GM19324 (cell line): ENCODE data around the gene RPL35.

Experiments
- ATAC-seq: cut with Tn5 transposase; IDR thresholded peaks from one replicate; pipeline ENCODE4 v1.9.1; 2021; ENCODE audit warnings: mild to moderate bottlenecking, moderate library complexity; ENCODE audit not compliant: unreplicated experiment, low FRiP score

Gene RPL35

DNA sequence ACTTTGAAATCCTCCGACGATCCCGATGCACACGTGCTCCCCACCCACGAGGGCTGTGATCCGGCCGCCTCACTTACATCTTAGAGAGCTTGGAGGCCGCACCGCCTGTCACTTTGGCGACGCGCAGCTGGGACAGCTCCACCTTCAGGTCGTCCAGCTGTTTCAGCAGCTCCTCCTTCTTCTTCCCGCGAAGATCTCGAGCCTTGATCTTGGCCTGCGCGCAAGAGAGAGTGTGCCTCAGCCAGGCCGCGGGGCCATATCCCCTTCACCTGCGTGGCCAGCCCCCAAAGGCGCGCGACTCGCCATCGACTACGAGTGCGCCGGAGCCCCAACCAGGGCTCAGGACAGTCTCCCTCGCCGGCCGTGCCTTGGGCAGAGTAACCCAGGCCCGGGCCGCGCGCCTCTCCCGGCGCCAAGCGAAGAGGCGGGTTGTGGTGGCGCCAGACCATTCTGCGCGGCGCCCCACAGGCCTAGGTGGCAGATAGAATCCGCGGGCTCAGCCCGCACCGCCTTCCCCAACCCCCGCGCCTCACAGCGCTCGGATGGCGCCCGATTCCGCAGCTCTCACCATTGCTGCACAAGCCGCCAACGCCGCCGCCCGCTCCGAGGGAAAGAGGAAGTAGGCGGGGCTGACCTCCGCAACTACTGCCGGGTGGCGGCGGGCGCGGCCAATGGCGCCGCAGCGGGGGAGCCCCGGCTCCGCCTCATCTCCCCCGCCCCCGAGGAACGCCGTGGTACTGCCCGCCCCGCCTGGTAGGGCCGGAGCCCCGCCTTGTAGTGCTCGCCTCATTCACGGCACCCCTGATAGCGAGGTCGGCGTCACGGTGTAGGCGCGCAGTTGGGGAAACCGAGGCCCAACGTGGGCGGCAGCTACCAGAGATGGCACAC, at the start of gene RPL35, which contains the start of gene ARPC5L:
Gene RPL35, minus strand, starts transcription at position 616 of the 888 bp plus-strand sequence. Its CDS starts 45 bp downstream, at position 571.
Gene ARPC5L, plus strand, starts transcription at position 789 of the 888 bp plus-strand sequence. CDS start 7,161 bp downstream, outside the sequence.
- peak; percentile 89 for ATAC-seq

DNA sequence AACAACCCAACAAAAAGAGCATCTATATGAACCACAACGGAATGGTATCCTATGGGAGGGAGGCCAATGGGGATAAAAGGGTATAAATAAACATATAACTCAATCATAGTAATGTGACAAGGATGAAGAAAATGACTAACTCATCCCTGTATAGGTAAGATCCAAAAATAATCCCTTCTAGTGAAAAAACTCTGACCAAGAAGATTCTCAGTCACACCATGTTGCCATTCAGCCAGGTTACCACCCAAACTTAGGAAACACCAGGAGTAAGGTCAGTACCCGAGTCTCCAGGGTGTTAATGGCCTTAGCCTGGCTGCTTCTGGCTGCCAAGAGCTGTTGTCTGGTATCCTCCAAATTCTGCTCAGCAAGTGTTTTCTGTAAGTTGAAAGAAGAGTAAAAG, 46.3 kb upstream of the RPL35 start:
- no peak for ATAC-seq

DNA sequence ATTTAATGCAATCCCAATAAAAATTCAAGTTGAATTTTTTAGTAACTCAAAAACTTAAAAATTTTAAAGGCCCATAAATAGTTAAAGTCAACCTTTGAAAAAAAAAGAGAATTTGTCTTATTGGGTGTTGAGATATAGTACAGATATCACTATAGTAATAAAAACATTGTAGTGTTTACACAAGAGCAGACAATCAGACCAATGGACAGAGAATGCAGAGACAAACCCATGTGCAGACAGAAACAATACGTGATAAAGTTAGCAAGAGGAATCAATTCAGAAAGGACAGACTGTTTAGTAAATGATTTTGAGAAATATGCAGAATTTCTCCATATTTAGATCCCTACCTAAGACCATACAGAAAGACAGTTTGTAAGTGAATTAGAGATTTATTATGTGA, 45.2 kb upstream of the RPL35 start:
- ATAC-seq = no peak

DNA sequence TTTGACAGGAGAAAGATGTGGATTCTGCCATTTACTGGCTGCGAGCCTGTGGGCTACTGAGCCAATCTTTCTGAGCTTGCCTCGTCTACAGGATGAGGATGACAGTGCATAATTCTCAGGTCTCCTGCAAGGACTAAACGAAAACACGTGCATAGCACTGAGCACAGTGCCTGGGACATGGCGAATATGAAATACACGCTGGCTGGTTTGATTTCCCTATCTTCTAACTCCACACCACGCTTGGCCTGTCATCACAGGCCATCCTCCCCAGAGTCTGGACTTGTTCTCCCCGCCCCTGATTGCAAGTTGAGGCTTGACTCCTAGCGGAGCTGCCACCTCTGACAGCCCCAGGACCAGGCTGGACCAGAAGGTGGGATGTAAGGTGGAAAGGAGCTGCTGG, 38.1 kb upstream of the RPL35 start:
- ATAC-seq = no peak

DNA sequence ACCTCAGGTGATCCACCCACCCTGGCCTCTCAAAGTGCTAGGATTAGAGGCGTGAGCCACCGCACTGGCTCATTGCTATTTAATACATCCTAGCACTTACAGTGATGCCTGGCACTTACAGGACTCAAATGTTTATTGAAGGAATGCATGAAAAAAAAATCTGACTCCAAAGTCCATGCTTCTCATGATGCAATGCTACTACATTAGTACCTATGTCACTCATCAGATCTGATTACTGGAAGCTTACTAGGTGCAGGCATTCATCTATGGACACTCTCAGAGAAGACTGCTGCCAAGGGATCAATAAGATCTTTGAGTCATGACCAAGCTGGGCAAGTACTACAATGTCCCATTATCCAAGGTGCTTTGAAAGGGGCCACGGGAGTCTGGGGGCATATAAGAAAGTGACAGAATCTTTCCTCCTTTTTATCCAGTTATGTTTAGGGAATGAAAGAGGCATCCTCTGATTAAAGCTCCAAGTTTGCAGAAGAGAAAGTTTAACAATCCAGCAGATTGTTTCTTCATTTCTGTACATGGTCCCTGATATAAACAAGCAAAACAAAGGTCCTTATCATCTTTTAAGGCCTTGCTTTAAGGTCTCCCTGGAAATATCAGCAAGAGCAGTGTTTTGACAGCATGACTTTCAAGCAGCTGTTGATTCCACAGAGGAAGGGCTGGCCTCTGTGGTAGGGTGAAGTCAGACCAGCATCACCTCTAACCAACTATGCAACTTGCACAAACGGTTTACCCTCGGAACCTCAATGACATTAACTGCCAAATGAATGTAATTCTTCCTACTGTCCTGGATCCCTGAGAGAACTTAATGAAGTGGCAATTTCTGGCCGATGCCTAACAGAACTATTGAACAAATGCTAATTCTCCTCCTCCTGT, 36.1 kb upstream of the RPL35 start:
- ATAC-seq = no peak

DNA sequence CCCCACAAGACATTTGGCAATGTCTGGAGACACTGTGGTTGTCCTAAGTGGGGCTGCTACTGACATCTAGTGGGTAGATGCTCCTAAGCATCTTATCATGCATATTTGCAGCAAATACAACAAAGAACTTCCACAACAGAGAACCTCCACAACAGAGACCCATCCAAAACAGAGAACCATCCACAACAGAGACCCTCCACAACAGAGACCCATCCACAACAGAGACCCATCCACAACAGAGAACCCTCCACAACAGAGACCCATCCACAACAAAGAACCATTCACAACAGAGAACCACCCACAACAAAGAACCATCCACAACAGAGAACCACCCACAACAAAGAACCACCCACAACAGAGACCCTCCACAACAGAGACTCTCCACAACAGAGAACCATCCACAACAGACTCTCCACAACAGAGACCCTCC, 33.0 kb upstream of the RPL35 start:
- ATAC-seq = no peak

DNA sequence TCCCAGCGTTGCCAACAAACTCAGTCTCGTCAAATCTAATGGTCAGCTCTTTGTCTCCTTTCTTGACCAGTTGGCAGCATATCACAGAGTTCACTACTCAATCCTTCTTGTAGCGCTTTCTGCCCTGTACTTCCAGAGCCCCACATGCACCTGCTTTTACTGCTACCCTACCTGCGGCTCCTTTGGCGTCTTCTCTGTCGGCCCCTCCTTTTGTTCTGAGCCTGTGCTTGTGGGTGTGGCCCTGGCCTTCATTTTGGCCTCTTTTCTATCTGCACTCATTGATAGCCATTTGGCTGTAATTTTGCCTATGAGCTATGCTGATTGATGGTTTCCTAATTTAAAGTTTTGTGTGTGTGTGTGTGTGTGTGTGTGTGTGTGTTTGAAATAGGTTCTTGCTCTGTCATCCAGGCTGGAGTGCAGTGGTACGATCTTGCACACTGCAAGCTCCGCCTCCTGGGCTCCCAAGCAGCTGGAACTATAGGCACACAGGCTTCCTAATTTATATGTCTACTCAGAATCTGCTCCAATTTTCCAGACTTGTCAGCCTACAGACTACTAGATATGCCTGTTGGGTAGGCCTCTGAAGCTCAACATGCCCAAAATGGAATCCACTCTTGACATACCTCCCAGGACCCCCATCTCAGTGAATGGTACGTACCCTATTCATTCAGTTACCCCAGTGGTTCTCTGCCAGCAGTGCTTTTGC, 32.4 kb upstream of the RPL35 start:
- ATAC-seq = no peak

DNA sequence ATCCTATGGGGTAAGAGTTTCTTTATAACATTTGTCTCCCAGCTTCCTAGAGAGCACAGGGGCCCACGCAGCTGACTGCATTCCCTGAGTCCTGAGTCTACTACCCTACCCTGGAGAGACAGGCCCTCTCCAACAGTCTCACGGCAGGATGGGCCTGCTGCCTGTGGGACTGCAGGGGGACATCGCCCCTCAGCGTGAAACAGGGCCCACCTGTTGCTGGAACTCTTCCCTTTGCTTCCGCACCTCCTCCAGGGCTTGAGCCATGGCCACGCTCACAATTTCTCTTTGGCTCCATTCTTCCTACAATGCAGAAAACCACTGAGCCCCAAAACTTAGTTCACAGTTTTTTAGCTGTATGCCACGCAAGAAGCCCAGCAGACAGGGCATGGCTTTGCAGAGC, 28.4 kb upstream of the RPL35 start:
- no peak for ATAC-seq

DNA sequence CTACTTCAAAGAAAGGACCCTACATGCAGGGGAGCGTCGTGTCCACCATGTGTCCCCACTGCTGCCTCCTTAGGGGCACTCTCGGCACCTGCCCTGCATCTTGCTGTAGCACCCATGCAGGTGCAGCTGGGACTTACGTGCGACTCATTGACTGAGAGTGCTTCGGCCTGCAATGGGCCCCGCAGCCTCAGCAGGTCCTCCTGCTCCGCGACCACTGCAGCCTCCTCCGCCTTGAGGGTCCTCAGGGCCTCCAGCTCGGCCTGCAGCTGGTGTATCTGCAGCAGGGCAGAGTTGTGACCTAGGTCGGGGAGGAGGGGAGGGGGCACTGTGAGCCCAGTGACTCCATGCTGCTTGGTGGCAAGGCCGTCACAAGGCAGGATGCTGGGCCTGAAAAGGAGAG, 27.2 kb upstream of the RPL35 start:
- no peak for ATAC-seq

DNA sequence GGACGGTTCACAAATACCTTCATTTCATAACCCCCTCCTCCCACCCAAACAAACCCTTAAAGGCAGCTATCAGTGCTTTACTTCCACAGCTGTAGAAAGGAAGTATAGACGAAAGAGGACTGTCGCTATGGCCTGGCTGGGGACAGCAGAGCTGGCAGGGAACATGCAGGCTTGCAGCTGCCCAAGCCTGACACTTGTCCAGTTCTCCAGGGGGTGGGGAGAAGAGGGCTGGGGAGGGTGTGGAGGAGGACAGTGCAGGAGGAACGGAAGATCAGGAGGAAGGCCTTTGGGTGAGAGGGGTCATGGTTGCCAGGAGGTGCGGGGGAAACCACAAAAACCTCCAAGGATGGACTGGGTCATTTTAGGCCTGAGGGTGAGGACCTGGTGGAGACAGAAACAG, 26.1 kb upstream of the RPL35 start:
- ATAC-seq = no peak

DNA sequence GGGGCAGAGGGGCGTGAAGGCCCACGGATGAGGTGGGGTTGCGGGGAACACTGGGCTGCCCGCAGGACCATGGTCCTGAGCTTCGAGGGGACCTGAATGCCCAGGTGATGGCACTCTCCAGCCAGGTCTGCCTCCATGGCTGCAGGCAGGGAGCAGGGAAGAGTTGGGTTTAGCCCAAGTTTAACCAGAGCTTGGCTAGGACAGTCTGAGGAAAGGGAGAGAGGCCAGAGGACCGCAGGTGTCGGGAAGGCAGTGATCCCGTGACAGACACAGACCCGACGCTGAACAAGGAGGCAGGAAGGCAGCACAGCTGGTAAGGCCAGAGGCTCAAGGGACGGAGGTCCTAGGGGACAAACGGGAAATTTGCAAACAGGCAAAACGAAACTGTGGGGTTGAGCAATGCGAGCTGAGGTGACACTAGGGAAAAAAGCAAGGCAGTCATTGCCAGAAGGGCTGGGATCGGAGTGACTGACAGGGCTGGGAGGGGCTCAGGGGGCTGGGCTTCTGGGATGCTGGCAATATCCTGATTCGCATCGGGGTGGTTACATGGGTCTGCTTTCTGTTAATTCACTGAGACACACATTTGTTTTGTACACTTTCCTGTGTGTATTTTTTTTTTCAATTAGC, 25.2 kb upstream of the RPL35 start:
- ATAC-seq = no peak

DNA sequence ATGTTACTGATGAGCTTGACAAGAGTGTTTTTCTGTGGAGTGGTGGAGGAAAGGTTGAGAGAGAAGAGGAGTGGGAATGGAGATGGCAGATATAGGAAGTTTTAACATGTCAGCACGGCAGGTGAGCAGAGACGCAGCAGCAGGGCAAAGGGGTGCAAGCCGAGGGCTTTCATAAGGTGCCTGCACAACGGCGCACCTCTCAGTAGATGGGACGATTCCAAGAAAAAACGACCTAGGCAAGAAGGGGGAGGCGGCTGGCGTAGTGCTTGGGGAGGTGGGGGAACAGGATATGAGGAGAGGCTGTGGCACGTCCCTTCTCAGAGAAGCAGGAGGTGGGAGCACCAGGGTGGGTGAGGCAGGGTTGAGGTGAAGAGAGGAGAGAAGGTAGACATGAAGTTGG, 24.7 kb upstream of the RPL35 start:
- ATAC-seq = no peak

DNA sequence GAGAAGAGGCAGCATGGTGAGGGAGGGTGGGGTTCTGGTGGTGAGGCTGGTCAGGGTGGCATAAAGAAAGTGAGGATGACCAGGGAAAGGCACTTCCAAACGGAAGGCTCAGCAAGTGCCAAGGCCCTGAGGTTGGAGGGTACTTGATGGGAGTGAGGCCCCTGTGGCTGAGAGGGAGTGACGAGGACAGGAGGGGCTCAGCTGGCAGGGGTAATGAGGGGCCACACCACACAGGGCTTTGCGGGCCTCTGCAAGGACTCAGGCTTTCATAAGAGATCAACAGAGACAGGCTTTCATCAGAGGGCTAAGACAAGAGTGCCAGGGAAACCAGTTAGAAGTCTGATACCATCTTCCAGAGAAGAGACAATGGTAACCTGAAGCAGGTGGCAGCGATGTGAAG, 23.8 kb upstream of the RPL35 start:
- ATAC-seq = no peak

DNA sequence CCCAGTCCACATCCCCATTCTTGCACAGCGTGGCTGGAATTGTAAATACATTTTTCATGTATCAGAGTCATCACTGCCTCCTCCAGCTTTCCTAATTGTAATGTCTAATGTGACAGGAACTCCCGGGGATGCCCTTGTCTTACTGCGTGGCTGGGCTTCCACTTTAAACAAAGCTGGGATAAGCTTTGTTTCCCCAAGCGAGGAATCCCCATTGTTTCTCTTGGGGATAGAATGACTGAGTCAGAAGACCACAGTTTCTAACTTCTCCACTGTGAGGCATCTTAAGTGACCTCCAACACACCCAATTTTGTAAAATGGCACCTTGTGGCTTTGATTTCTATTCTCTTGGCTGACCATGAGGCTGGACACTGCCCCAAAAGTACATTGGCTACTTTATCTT, 22.6 kb upstream of the RPL35 start:
- ATAC-seq = no peak

DNA sequence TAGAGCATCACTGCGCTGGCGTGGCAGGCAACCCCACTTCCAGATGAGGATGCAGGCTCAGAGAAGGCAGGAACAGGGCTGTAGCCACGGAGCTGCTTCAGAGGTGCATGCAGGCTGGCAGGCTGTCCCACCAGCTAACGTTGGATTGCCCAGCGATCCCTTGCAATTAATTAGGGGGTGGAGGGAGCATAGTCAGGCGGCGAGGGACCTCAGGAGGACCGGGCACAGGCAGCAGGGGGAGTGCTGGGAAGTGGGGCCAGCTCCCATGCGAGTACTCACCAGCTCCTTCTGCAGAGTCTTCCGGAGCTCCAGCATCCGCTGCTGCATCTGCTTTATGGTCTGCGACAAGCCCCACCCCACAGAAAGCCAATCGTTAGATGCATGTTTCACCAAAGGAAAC, 20.5 kb upstream of the RPL35 start:
- ATAC-seq = no peak

DNA sequence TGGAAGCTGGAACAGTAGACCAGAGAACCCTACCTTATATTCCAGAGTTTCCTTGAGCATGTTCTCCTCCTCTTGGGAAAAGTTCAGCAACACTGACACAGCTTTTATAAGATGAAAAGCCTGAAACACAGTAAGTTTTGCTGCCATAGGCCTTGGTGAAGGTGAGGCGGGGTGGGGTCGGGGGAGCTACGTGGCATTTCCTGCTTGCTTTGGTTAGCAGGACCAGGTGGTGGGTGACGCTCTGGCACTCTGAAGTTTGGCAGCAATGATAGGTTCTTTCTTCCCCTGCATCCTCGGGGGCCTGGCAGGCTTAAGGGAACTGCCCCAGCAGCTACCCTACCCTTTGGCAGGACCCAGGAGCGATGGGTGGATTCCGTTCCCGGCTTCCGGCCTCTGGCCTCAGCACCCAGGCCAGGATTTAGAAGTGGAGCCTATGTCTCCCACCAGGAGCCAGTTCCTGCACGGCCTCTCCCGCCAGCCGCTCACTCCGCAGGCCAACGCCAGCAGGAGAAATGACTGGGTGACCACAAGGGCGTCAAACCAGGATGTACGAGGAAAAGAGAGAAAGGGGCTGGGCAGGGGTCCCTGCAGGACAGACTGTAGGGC, 19.5 kb upstream of the RPL35 start:
- ATAC-seq = no peak

DNA sequence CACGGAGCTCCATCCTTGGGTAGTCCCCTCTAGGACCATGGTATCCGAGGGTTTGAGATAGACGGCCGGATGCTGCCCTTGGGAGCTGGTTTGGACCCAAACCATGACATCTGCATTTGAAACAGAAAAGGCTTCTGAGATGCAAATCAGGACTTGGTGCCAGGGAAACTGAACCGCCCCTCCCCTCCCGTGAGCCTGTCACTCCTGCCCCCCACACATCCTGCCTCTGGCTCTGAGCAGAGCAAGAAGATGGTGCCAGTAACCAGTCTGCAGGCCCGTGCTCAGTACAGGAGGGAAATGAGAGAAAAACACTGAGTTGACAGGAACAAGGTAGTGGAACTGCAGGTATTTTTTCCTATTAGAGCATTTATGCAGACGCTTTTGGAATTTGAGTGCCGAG, 18.7 kb upstream of the RPL35 start:
- no peak for ATAC-seq

DNA sequence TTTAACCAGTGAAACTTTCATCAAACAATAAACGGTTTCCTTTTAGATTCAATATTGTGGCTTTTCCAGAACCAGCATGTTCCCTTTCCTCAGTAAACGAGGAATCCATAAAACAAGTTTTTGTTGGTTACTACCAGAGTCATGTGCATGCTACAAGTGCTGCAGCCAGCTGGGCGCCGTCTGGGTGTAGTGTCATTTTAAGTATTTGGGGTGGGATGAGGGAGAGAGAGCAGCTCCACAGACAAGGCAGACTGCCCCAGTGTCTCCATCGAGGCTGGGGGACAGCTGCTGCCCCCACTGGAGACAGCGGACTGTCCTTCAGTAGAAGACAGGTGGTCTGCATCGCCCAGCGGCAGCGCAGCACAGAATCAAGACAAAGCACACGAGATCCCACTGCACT, 17.5 kb upstream of the RPL35 start:
- no peak for ATAC-seq

DNA sequence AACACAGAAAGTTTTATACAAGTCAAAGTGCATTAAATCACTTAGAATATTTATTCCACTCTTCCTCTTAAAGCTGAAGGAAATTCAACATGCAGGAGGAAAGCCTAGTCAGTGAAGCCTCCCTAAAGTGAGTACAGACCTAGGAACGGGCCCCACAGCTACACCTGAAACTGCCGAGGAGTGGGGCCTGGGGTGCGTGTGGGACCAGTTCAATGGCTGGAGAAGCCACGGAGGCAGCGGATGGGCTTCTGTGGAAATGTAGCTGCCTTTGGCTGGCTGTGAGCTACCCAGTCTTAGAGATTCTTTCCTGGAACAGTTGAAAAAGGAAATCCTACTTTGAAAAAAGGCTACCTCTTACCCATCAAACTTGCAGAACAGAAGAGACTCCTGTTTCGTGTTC, 16.8 kb upstream of the RPL35 start:
- ATAC-seq = no peak

DNA sequence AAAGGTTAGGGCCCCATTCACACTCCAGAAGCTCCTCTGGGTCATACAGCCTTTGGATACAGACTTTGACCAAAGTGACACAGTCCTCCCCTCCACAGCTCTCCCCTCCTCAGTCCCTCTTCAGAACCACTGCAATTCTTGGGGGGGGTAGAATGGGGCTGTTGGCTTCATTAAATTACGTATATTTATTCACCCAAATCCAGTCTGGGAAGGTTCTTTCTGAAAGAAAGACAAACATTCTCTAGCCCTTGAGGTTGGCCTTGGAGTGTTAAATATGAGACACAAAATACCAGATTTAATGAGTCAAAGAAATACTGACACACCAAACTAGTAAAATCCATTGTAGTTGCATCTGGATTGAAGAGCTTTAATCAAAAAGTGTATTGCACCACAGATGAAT, 16.3 kb upstream of the RPL35 start:
- ATAC-seq = no peak
